ENCODE measurements around the gene C18orf63. TPM values are rescaled to one million over a fixed set of nuclear protein-coding genes. Genes with fewer than 3 reads are reported as not detected.

C18orf63 gene
- total RNA-seq, 1 experiment from 2014 or later: not detected

- CTCF ChIA-PET: no interaction called here
- H3K4me1 ChIP-seq (ENCODE audit: insufficient read depth, low read length): peaks cover 27% of the 10 kb centered on the region
- H3K4me2 ChIP-seq (ENCODE audit: low read length): no peak overlapping the region
- no peak overlapping the region for H2AFZ ChIP-seq (ENCODE audit: low read length)
- POLR2A ChIA-PET (ENCODE audit: unreplicated experiment): no interaction called here
- intact Hi-C loops (cut with micrococcal nuclease): no loop called here
- BruUV-seq (replicated peaks): no TSS peak
- ATAC-seq: no peak
- no peaks in the 10 kb centered on the region for H3K9me3 ChIP-seq (ENCODE audit: low read length)
- H3K9ac ChIP-seq (ENCODE audit: low read length): no peak overlapping the region
- H3K4me3 ChIP-seq (ENCODE audit: low read length): no peak overlapping the region
- H3K9me2 ChIP-seq (replicated peaks; ENCODE audit: low read length): no peaks in the 10 kb centered on the region
- H3K27me3 ChIP-seq (ENCODE audit: low read length): no peaks in the 10 kb centered on the region
- H3F3A ChIP-seq (ENCODE audit: low read length, unreplicated experiment): no peaks in the 10 kb centered on the region
- TF ChIP-seq EZH2 (IDR thresholded peaks at IDR 0.05; ENCODE audit: low read length, unreplicated experiment) (no peak), CTCF (conservative IDR thresholded peaks at IDR 0.05; ENCODE audit: low read depth, low read length) (no peak), EZH2phosphoT487 (IDR thresholded peaks at IDR 0.05; ENCODE audit: borderline replicate concordance, low read length) (no peak)
- no peaks in the 10 kb centered on the region for H3K36me3 ChIP-seq (ENCODE audit: low read depth, low read length)
- H4K20me1 ChIP-seq (ENCODE audit: low read length): no peaks in the 10 kb centered on the region
- H3K79me2 ChIP-seq (ENCODE audit: low read length): peaks cover 80% of the 10 kb centered on the region
- DNase-seq: no peak
- no peak overlapping the region for H3K27ac ChIP-seq (ENCODE audit: low read length)
These were observed 42.2 kb upstream of the C18orf63 start for GRCh38 chr18:74273394-74273793.

- Histone ChIP-seq H3K9ac (ENCODE audit: low read length) (no peak overlapping the region), H3K4me3 (ENCODE audit: low read length) (no peak overlapping the region), H3K4me1 (ENCODE audit: insufficient read depth, low read length) (peaks cover 27% of the 10 kb centered on the region), H2AFZ (ENCODE audit: low read length) (no peak overlapping the region), H3K27ac (ENCODE audit: low read length) (no peak overlapping the region), H4K20me1 (ENCODE audit: low read length) (no peaks in the 10 kb centered on the region), H3K4me2 (ENCODE audit: low read length) (no peak overlapping the region), H3K36me3 (ENCODE audit: low read depth, low read length) (no peaks in the 10 kb centered on the region), H3K79me2 (ENCODE audit: low read length) (peaks cover 74% of the 10 kb centered on the region), H3K9me3 (ENCODE audit: low read length) (no peaks in the 10 kb centered on the region), H3K27me3 (ENCODE audit: low read length) (no peaks in the 10 kb centered on the region), H3K9me2 (replicated peaks; ENCODE audit: low read length) (no peaks in the 10 kb centered on the region), H3F3A (ENCODE audit: low read length, unreplicated experiment) (no peaks in the 10 kb centered on the region)
- DNase-seq (no peak), ATAC-seq (no peak)
- POLR2A ChIA-PET (ENCODE audit: unreplicated experiment): no interaction called here
- TF ChIP-seq EZH2 (IDR thresholded peaks at IDR 0.05; ENCODE audit: low read length, unreplicated experiment) (no peak), CTCF (conservative IDR thresholded peaks at IDR 0.05; ENCODE audit: low read depth, low read length) (no peak), EZH2phosphoT487 (IDR thresholded peaks at IDR 0.05; ENCODE audit: borderline replicate concordance, low read length) (no peak)
- intact Hi-C loops (cut with micrococcal nuclease): no loop called here
- CTCF ChIA-PET: no interaction called here
- BruUV-seq (replicated peaks): no TSS peak
These were observed 40.9 kb upstream of the C18orf63 start for GRCh38 chr18:74274700-74275099.

GRCh38 chr18:74275736-74276135, 39.9 kb upstream of the C18orf63 start:
- ATAC-seq (no peak), DNase-seq (no peak)
- Histone ChIP-seq H3K36me3 (ENCODE audit: low read depth, low read length) (no peaks in the 10 kb centered on the region), H3K79me2 (ENCODE audit: low read length) (peaks cover 74% of the 10 kb centered on the region), H3K9ac (ENCODE audit: low read length) (no peak overlapping the region), H2AFZ (ENCODE audit: low read length) (no peak overlapping the region), H3F3A (ENCODE audit: low read length, unreplicated experiment) (no peaks in the 10 kb centered on the region), H3K4me1 (ENCODE audit: insufficient read depth, low read length) (peaks cover 23% of the 10 kb centered on the region), H3K9me3 (ENCODE audit: low read length) (no peaks in the 10 kb centered on the region), H3K9me2 (replicated peaks; ENCODE audit: low read length) (no peaks in the 10 kb centered on the region), H3K27ac (ENCODE audit: low read length) (no peak overlapping the region), H3K4me3 (ENCODE audit: low read length) (no peak overlapping the region), H4K20me1 (ENCODE audit: low read length) (no peaks in the 10 kb centered on the region), H3K27me3 (ENCODE audit: low read length) (no peaks in the 10 kb centered on the region), H3K4me2 (ENCODE audit: low read length) (no peak overlapping the region)
- BruUV-seq (replicated peaks): no TSS peak
- POLR2A ChIA-PET (ENCODE audit: unreplicated experiment): no interaction called here
- intact Hi-C loops (cut with micrococcal nuclease): no loop called here
- CTCF ChIA-PET: no interaction called here
- TF ChIP-seq EZH2 (IDR thresholded peaks at IDR 0.05; ENCODE audit: low read length, unreplicated experiment) (no peak), CTCF (conservative IDR thresholded peaks at IDR 0.05; ENCODE audit: low read depth, low read length) (no peak), EZH2phosphoT487 (IDR thresholded peaks at IDR 0.05; ENCODE audit: borderline replicate concordance, low read length) (no peak)

All from PC-3 (cell line).